Measurements from ENCODE around the gene PSPC1.
"Not testable (repeated sequence)": the region's sequence is repeated elsewhere in the genome, so short reads cannot be mapped to it uniquely, and the experiment has no call there.

PSPC1 gene, protein sequence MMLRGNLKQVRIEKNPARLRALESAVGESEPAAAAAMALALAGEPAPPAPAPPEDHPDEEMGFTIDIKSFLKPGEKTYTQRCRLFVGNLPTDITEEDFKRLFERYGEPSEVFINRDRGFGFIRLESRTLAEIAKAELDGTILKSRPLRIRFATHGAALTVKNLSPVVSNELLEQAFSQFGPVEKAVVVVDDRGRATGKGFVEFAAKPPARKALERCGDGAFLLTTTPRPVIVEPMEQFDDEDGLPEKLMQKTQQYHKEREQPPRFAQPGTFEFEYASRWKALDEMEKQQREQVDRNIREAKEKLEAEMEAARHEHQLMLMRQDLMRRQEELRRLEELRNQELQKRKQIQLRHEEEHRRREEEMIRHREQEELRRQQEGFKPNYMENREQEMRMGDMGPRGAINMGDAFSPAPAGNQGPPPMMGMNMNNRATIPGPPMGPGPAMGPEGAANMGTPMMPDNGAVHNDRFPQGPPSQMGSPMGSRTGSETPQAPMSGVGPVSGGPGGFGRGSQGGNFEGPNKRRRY

GRCh38 chr13:19782727-19783682, at the start of gene PSPC1:
Gene PSPC1, minus strand, starts transcription at chr13:19782945. Its CDS starts 188 bp downstream, at chr13:19782757.
- DNase-seq (ENCODE audit: low read depth) = peak; percentile 95

DNA sequence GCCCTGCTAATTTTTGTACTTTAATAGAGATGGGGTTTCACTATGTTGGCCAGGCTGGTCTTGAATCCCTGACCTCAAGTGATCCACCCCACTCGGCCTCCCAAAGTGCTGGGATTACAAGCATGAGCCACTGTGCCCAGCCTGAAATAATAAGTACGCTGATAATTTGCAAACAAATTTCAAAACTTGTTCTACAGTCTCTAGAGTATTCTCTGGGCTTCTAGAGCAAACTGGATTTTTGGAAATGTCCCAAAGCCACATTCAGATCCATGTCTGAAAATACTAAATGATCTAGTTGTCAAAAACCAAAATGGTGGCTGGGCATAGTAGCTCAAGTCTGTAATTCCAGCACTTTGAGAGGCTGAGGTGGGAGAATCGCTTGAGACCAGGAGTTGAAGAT, 39.9 kb upstream of the PSPC1 start:
- DNase-seq (ENCODE audit: low read depth) = no peak

DNA sequence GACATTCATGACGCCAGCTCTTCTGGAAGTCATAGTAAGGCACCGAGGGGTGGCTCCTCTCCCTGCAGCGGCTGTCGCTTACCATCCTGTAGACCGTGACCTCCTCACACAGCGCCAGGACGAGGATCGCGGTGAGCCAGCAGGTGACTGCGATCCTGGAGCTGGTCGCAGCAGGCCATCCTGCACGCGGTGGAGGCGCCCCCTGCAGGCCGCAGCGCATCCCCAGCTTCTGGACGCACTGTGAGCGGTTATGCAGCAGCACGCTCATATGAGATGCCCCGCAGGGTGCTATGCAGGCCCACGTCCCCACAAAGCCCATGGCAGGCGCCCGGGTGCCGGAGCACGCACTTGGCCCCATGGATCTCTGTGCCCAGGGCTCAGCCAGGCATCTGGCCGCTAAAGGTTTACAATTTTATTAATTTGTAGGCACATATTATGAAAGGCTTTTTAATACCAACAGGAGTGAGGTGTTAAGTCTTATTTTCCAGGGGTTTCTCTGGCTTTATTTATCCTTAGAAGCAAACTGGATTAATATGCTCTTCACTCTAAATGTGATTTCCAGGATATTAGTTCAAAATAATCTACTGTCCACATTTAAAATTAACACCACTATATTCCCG, 35.6 kb upstream of the PSPC1 start:
- DNase-seq (ENCODE audit: low read depth) = peak; percentile 20

- DNase-seq (ENCODE audit: low read depth) = no peak
Measured at GRCh38 chr13:19817510-19818158, 34.9 kb upstream of the PSPC1 start.

DNA sequence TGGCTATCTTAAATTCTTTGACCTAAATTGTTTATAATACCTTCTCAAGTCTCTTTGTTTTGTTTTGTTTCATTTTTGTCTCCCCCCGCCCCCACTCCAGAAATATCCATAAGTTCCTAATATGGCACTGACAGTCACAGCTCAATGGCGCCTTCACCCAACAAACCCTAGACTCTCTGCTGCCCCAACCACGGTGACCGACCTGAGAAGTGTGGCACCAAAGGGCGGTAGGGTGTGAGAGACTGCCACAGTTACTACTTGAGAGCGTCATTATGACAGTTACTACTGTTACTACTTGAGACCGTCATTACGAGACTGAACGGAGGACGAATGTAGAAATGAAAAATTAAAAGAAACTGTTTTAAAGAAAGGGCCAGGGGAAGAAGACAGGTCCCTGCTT, 34.4 kb upstream of the PSPC1 start:
- no peak for DNase-seq (ENCODE audit: low read depth)

DNA sequence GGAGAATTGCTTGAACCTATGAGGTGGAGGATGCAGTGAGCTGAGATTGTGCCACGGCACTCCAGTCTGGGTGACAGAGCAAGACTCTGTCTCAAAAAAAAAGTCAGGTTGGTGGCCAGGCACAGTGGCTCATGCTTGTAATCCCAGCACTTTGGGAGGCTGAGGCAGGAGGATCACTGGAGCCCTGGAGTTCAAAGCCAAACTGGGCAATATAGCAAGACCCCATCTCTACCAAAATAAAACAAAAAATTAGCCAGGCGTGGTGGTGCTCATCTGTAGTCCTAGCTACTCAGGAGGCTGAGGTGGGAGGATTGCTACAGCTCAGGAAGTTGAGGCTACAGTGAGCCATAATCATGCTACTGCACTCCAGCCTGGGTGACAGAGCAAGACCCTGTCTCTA, 33.1 kb upstream of the PSPC1 start:
- not testable (repeated sequence) for DNase-seq (ENCODE audit: low read depth)

DNA sequence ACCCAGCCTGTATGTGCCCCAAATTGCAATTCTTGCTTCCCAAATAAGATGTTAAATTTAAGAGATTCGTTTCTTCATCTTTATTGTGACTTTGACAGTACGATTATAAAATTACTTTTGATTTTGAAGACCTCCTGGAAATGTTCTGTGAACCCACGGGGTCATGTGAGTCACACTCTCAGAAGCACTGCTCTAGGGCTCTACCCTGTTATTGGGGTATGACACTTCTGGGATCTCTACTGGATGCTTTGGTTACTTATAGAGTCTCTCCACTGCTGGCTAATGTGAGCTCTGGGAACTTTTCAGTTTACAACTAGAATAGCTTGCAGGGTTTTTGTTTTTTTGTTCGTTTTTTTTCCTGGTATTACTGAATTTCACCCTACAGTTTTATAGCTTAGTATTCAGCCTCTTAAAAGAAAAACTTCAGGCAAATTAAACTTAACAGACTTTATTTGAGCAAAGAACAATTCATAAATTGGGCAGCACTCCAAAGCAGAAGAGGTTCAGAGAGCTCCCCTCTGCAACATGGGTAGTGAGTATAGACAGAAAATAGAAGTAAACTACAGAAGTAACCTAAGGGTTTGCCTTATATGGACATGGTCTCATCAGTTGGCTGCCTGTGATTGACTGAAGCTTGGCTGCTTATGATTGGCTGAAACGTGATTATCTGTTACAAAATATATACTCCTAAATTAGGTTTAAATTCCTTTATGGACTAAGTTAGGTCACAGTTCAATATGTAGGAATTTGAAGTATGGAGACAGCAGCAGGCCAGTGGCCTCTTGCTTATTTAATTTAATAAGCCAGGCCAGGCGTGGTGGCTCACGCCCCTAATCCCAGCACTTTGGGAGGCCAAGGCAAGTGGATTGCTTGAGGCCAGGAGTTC, 28.5 kb upstream of the PSPC1 start:
- DNase-seq (ENCODE audit: low read depth) = peak; percentile 15

GRCh38 chr13:19810151-19810550, 27.4 kb upstream of the PSPC1 start:
- DNase-seq (ENCODE audit: low read depth) = no peak

GRCh38 chr13:19805765-19806164, 23.0 kb upstream of the PSPC1 start:
- no peak for DNase-seq (ENCODE audit: low read depth)

DNA sequence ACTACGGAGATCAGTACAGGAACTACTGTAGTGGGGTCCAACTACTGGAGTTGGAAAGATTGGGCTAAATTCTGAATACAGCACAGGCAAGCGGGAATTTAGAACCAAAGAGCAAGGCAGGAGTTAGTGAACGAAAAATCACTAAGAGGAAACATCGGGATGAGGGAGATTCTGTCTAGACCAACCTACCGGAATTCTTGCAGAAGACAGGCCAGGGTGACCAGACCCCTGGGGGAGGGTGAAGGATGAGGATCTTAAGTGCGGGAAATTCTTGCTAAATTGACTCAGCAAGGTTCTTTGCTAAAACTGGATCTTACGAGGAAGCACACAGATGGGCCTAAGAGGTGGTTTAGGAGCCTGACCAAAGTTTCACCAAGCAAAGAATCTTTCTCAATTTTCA, 13.2 kb upstream of the PSPC1 start:
- DNase-seq (ENCODE audit: low read depth) = no peak

DNA sequence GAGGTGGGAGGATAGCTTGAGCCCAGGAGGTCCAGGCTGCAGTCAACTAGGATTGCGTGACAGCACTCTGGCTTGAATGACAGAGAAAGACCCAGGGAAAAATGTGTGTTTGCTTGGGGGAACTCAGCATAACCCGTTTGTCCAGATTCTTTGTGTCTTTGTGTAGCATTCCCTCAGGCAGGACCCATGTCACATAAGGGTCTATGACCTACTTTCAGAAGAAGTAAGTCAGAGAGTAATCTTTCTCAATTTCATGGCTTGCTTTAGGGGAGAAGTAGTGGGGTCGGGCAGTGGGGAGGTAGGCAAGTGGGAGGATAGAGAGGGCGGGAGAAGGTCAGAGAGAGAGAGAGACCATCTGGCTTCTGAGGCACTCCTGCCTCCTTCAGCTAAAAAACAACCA, 11.9 kb upstream of the PSPC1 start:
- DNase-seq (ENCODE audit: low read depth) = no peak

DNA sequence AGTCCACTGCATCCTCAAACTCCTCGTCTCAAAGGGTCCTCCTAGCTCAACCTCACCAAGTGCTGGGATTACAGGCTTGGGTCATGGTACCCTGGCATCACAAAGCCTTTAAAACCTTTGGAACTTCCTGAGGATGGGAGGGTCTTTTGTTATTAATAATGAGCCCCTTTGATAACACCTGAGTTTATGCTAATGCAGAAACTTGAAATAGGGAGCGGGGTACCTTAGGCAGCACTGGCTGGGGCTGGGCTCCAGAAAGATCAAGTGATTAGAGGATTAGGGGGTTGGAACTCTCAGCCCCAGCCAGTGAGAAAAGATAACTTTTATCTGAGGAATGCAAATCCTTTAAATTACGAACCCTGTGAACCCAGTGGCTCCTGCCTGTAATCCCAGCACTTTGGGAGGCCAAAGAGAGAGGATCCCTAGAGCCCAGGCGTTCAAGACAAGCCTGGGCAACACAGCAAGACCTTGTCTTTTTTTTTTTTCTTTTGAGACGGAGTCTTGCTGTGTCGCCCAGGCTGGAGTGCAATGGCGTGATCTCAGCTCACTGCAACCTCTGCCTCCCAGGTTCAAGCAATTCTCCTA, 9.3 kb upstream of the PSPC1 start:
- no peak for DNase-seq (ENCODE audit: low read depth)

- DNase-seq (ENCODE audit: low read depth) = peak; percentile 60
Measured at GRCh38 chr13:19782049-19782726, 557 bp downstream of the PSPC1 start.

- DNase-seq (ENCODE audit: low read depth) = peak; percentile 15
Measured at GRCh38 chr13:19781526-19781925, 1.2 kb downstream of the PSPC1 start.

GRCh38 chr13:19780753-19781418, 1.9 kb downstream of the PSPC1 start:
- not testable (repeated sequence) for DNase-seq (ENCODE audit: low read depth)

GRCh38 chr13:19772306-19772705, 10.4 kb downstream of the PSPC1 start:
- DNase-seq (ENCODE audit: low read depth) = no peak

GRCh38 chr13:19769854-19770253, 12.9 kb downstream of the PSPC1 start:
- no peak for DNase-seq (ENCODE audit: low read depth)

DNA sequence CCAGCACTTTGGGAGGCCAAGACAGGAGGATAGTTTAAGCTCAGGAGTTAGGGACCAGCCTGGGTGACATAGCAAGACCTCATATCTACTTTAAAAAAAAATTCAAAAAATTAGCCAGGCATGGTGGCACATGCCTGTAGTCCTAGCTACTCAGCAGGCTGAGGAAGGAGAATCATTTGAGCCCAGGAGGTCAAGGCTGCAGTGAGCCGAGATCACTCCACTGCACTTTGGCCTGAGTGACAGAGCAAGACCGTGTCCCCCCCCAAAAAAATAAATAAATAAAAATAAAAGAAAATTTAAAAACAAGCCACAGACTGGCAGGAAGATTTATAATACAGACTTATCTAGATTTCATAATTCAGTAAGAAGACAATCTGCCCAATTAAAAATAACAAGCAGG, 14.8 kb downstream of the PSPC1 start:
- no peak for DNase-seq (ENCODE audit: low read depth)

GRCh38 chr13:19766591-19766990, 16.2 kb downstream of the PSPC1 start:
- no peak for DNase-seq (ENCODE audit: low read depth)
